Measurements from ENCODE around the gene IL36A.

The IL36A gene

GRCh38 chr2:113050921-113051895, 45.9 kb downstream of the IL36A start:
- DNase-seq (ENCODE audit: low read depth): no peak

GRCh38 chr2:113052396-113052917, 47.2 kb downstream of the IL36A start, which contains the start of gene IL36B:
Gene IL36B (minus strand): TSS chr2:113052867.
- DNase-seq (ENCODE audit: low read depth): no peak

- no peak for DNase-seq (ENCODE audit: low read depth)
Measured at GRCh38 chr2:113053666-113054065, 48.4 kb downstream of the IL36A start.

GRCh38 chr2:113054066-113054465, 48.8 kb downstream of the IL36A start:
- DNase-seq (ENCODE audit: low read depth): no peak

GRCh38 chr2:113056521-113056920, 51.3 kb downstream of the IL36A start:
- no peak for DNase-seq (ENCODE audit: low read depth)

- no peak for DNase-seq (ENCODE audit: low read depth)
Measured at GRCh38 chr2:113057117-113057516, 51.9 kb downstream of the IL36A start.

All from fibroblast of gingiva (primary cell).